Measurements from ENCODE around the gene GALNT17.

The GALNT17 gene

DNA sequence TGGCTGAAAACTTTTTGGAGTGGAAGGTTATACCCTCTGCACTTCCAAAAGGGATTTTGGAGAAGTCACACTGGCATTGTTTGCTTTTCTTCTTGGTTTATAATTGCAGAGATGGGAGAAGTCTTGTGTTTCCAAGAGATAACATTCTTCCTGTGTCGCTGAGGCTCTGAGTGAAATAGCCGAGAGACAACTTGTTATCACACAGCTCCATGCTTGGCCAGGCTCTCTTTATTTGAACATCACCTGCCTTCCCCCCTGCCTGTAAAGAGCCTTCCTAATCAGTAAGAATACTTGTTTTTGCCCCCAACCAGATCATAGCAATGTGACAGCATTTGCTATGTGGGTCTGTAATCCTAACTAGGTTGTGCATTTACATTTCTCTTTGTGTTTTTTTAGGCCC, 270.7 kb downstream of the GALNT17 start:
- FAIRE-seq, result no peak

DNA sequence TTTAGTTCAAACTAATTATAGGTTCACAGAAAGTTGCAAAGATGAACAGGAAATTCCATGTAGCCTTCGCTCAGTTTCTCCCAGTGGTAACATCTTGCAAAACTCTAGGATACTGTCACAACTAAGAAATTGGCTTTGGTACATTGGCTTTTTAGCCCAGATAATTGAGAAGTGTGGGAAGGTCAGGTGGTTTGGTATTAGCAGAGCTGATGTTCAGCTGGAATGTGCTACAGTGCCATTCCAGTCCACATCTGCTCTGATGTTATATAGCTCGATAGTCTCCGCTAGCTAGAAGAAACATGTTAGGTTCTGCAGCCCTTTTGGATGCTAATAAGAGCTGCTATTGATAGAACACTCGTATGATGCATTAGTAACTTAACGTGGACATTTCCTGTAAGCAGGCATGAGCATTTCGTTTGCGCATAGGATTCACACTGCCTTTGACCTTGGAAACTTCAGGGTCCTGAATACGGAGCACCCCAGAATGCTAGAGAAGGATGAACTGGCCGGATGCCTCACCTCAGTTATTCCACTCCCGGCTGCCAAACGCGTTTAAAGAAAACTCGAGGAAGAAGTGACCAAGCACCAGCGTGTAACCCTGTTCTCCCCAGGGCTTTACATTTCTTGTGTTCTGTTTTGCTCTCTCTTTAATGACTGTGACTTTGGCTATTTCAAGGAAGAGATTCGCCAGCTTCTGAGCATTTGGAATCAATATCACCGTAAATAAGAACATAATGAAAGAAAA, 271.4 kb downstream of the GALNT17 start:
- no peak for FAIRE-seq

DNA sequence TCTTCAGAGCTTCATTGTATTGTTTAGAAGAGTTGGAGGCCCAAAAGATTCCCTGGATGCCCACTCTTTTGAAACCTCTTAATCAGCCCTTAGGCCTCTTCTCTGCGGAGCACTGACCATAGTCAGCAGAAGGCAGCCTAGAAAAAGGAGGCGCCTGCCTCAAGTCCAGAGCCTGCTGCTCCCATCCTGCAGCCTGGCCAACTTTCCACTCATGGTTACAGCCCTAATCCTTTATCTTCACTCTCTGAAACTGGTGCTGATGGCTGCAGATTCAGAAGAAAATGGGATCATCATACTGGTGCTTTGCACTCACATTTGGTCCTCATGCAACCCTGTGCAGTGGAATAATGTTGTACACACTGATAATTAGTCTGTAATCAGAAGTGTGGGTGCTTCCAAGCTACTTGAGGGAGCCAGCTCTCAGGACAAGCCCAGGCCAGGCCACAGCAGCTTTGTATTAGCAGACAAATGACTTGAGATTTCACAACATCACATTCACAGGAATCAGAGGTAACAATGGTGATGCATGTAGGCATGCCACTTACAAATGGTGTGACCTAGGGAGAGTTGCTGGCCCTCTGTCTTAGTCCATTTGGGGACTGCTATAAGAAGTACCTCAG, 272.9 kb downstream of the GALNT17 start:
- no peak for FAIRE-seq

DNA sequence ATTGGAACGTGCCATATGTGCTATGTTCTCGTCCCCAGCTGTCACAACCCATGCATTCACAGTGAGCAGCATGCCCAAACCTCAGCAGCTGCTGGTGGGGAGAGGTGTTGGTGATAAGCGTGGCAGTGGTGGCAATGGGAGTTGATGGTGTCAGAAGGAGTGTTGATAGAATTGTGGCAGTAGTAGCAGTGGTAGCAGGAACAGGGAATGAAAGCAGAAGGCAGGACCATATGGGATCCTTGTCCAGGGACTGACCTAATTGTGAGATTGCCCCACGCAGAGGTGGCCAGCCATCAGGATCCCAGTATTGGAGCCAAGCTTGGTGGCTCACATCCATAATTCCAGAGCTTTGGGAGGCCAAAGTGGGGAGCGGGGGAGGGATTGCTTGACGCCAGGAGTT, 276.3 kb downstream of the GALNT17 start:
- FAIRE-seq, result no peak

DNA sequence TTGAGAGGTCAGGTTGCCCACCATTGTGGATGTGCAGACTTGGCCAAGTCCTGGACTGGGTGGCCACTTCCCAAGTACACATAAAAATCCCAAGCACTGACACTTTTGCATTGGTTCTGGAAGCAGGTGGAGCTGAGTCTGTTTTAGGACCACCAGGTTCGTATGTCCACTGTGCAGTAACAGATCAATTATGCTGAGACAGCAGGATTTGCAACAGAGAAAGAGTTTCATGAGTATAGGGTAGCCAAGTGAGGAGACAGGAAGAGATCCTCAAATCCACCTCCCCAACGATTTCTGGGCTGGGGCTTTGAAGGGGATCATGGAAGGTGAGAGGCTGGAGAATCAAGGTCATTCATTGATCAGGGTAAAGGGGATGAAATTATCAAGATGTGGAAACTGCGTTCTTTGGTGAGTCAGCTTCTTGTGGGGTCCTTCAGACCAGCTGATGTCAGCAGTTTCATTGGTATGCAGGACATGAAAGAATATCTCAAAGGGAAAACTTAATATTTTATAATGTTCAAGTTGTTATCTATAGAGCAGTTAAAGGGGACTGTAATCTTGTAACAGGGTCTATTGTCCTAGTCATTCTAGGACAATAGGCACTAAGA, 277.7 kb downstream of the GALNT17 start:
- FAIRE-seq, result no peak

DNA sequence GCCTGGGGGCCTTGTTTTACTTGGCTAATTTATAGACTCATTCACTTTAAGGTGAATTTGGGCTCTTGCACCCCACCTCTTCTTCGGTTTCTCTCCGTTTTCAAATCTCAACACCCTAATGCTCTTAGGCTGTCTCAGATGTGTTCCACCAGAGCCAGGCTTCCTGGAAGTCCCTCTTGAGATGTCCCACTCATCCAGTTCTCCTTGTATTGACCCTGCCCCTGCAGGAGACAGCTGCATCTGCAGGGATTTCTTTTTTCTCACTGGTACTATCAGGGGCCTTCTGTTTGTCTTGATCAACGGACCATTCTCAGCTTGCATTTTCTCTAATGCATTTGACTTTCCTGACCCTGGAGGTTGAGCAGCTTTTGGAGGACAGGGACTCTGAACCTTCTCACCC, 279.5 kb downstream of the GALNT17 start:
- no peak for FAIRE-seq

DNA sequence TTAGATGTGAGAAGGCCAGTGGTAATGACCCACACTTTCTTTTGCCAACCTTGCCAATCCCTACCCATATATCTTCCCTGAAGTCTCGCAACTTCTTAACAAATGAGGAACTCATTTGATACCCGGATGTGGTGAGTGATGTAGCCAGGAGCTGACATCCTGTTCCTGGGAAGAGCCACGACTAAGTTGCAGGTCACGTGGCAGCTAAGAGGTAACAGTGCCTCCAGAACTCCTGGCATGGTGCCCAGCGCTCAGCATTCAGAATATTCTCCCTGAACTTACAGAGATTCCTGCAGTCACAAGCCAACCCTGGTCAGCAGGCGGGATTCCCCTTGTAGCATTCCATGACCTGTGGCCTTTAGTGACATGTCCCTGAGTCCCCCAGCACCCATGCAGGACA, 282.5 kb downstream of the GALNT17 start:
- no peak for FAIRE-seq

DNA sequence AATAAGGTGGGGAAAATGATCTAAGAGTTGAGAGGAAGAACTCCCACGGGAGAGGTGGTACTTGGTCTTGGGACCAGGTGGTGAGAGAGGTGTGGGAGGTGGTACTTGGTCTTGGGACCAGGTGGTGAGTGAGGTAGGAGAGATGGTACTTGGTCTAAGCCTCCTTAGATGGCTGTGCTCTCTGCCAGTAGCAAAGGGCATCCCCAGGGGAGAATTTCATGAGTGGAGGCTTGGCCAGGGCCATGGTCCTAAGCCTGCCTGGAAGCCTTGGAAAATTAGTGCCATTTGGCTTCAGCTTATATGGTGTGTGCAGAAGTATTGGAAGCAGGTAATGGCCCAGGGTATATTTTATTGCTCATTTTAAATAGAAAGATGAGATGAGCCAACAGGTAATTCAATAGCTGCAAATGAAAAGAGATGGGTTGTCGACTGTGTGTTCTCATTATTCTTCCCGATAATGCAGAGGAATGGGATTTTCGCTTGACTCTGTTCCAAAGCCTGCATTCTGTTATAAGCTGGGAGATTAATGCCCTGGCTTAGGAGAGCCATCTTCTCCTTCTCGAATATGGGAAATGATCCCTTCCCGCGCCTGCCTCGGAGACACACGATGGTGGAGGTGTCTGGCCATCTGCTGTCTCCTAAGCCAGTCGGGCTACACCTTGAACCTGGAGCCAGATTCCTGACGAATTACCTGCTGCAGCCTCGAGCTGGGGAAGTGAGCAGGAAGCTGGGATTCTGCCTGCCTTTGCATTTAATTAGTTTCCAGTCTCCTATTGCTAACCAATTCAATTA, 287.8 kb downstream of the GALNT17 start:
- no peak for FAIRE-seq

DNA sequence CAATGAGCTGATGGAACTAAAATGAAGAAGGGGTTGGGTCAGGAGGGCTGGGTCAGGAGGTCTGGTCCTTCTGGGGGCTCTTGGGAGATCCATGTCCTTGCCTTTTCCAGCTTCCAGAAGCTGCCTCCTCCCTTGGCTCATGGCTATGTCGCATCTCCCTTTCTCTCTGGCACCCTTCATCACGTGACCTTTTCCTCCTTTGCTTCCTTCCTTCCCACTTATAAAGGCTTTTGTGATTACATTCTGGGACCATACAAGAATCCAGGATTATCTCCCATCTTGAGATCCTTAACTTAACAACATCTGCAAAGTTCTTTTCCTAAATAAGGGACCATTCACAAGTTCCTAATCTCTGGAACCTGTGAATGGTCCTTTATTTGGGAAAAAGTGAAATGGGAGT, 290.2 kb downstream of the GALNT17 start:
- FAIRE-seq, result no peak

DNA sequence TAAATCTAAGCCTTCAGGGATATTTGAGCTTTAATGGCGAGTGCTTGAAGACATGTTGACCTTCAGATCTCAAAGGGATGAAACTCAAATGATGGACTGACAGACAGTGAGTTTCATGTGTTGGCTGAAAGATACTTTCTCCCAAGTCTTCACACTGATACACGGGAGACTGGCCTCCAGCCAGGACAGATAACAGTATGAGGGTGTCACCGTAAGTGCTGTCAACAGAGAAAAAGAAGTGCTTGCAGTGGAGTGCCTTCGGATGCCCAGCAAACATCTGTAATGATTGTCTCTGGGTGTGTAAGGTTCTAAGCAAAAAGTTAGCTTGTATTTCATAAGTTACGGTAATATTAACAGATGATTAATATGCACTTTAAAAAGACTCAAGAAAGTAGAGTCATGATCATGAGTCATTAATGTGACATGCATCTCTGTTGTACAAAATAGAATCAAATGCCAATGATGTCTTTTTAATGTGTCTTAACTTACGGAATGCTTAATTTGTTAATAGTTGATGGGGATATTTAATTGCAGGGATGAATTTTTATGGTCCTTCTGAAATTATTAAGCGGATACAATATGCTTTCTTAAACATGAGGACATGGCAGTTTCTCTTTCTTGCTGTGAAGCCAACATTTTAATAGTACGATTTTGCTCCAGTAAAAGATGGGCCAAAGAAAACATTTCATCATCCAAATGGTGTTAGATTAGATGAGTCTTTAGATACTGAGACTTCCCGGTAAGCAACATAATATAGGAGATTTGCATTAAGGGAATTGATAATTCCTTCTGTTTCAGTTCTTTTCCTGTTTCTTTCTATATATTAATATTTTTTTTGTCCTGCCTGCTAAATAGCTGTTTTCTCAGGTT, 292.5 kb downstream of the GALNT17 start:
- no peak for FAIRE-seq

DNA sequence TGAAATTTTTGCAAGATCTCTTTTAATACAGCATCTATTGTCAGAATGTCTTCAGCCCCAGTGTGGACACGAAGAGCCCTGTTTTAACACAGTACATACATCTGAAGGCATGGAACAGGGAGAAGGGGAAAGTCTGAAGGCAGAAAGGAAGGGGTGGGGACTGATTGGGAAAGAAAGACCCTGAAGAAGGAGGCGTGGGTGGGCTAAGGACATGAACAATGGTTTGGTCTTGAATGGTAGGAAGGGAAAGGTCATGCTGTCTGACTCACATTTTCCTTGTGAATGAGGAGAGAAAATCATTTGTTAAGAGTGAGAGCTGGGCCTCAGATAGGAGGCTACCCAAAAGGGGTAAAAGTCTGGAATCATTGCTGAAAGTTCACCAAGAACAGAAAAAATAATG, 297.1 kb downstream of the GALNT17 start:
- no peak for FAIRE-seq

DNA sequence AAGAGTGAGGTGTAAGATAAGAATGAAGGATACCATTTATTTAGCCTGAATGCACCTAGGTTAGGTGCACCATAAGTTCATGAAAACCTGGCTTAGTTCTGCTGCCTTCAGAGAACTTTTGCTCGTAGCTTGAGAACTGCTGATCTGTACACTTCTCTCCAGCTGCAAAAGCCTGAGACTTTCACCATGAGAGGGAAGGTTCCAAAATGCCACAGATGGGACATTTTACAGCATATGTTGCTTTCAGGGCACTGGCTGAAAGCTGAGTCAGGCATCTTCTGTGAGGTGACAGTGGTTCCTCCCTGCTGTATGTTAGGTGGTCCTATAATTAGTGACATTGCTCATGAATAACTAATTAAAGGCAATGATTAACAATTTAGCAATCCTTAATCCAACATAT, 298.3 kb downstream of the GALNT17 start:
- FAIRE-seq, result no peak

DNA sequence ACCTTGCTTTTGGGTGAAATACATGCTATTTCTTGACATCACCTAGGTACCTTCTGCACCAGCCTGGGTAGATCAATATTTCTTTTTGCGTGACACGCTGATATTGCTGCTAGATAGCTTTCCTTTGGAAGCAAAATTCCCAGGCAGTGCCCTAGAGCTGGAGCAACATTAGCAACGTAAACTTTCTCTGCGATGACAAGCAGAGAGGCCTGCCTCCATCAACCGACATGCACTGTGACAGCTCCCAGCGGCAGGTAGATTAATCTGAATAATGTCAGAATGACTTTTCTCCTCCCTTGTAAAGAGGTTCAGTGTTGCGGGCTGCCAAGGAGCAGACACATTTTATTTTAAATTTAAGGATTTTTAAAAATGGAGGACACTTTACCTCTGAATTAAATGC, 307.4 kb downstream of the GALNT17 start:
- no peak for FAIRE-seq

DNA sequence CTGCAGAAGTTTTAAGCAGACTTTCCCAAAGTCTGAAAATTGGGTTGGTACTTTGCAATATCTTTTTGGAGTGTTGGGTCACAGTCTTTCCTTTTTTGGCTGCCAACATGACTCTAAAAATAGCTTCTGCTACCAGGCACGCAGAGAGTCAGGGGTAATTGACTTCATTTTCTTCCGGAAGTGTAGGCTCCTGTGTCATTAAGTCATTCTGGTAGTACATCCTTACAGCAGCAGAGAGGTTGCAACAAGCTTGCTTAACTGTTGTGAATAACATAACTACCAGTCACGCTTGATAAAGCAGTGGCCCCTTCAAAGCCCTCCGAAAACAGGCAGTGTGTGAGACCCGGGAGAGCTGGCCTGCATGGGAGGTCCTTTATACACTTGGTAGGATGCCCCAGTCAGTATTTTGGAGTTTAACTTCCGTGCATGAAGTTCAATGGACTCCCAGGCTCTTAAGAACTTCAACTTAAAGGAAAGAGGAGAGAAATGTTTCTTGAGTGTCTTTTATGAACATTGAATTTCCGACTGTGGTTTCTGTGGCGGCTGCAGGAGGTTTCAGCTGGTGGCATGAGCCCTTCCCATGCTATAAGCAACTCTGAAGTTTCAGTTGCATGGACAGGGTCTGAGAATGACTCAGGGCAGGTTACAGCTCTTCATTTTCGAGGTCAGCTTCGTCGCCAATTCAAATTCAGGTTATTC, 310.7 kb downstream of the GALNT17 start:
- FAIRE-seq, result no peak

DNA sequence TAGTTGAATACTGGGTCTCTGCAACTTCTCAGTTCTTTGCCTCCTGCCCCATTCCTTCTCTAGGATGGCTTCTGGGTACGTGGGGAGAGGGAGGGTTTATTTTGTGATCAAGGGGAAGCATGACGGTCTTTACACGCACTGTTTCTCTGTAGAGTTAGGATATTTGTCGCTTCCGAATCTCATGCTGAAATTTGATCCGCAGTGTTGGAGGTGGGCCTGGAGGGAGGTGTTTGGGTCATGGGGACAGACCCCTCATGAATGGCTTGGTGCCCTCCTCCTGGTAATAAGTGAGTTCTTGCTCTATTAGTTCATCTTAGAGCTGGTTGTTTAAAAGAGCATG, 311.2 kb downstream of the GALNT17 start:
- FAIRE-seq, result no peak

DNA sequence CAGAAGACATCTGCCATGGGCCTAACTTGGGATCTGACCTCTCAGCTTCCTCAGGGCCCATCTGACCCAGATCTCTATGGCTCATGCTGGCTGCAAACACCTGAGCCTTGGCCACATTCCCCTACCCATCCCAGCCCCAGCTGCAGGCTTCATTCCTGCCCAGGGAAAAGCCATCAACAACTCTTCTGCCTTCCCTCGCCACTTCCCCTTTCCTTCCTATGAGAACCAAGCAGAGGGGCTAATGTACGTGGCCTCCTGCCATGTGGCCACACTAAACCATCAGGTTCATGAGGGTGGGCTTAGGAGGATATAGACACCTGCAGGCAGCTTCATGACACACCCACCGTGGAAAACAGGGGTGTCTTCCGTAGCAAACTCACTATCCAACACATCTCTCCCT, 312.2 kb downstream of the GALNT17 start:
- no peak for FAIRE-seq

DNA sequence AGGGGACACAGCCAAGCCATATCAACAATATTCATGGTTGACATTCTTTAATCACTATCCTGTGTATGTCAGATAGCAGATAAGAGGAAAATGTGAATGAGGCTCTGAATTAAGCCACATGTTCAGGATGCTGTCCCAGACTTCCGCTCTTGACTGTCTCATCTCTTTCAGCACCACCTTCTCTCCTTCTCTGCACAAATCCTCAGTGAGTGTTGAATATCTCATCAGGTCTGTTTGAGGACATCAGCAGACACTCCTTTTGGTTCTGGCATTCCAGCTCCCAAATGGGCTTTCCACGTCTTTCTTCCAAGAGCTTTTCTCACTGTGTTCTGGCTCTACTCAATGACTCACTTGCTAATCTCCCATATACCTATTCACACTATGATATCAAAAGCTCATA, 321.7 kb downstream of the GALNT17 start:
- FAIRE-seq, result no peak

DNA sequence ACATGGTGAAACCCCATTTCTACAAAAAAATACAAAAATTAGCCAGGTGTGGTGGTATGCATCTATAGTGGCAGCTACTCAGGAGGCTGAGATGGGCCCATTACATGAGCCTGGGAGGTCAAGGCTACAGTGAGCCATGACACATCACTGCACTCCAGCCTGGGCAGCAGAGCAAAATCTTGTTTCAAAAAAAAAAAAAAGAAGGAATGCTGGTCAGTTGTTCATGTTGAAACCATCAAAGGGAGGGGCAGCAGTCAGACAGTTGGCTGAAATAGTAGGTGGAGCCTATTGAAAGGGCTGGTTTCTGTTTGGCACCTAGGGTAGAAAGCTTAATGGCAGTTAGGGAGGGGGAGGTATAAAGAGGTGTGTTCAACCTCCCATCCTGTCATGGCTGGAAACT, 323.0 kb downstream of the GALNT17 start:
- FAIRE-seq, result no peak

DNA sequence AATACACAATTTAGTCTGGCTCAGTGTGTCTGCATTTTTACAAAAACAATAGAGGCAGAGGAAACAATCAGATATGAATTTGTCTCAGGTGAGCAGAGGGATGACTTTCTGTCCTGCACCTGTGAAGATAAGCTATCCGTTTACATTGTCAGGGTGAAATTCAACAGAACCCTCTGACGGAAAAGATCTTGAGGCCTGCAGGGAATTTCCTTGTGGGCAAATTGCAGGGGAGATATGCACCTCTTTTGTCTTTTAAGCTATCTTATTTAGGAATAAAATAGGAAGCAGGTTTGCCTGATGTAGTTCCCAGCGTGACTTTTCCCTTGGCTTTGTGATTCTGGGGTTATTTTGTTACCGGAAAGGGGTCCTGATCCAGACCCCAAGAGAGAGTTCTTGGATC, 325.1 kb downstream of the GALNT17 start:
- FAIRE-seq, result no peak

DNA sequence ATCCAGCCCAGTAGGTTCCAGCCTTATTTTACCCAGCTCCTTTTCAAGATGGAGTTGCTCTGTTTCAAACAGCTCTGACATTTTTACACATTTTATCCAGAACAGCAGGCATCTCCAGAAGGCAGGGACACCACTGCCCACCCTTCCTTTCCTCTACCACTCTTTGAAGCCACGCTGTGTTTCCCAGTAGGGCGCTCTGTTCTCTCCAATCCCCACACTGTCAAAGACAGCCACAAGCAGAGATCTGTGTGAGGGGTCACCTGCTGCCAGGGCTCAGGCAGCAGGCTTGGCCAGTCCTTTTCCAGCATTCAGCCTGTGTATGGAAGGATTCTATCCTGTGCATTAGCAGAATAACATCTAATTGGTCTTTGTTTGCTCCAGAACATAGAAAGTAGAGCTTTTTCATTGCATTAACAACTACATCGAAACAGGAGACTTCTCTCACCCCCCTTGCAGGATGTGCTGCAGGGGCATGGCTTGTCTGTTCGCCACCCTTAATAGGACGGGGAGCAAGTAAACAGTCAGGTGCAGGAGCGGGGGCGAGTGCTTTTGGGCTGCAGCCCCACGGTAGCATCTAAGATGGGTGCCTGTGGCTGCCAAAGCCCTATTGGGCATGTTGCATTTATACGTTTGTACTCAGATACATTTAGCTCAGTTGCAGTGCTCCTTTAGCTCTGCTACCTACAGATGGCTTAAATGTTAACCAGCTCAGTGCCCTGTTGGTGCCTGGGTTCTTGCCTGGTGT, 326.1 kb downstream of the GALNT17 start:
- FAIRE-seq, result no peak

DNA sequence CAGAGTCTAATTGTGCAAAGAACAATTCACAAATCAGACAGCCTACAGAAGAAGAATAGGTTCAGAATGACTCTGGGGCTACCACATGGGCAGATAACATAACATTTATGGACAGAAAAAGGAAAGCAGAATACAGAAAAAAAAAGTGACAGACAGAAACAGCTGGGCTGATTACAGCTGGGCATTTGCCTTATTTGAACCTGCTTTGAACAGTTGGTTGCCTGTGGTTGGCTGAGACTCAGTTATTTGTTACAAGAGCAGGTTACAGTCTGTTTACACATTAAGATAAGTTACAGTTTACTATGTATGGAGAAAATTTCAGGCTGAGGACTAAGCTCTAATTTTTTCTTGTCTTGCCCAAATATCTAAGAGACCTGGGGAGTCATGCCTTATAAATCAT, 327.2 kb downstream of the GALNT17 start:
- FAIRE-seq, result no peak
